HG02970 (cell line): ENCODE results near the gene LRRC43.
"Not testable (repeated sequence)": the region's sequence is repeated elsewhere in the genome, so short reads cannot be mapped to it uniquely, and the experiment has no call there.

Experiments used
- ATAC-seq: cut with Tn5 transposase; IDR thresholded peaks from one replicate; pipeline ENCODE4 v1.9.1; 2021; ENCODE audit warnings: mild to moderate bottlenecking, moderate library complexity, moderate number of reproducible peaks; ENCODE audit not compliant: unreplicated experiment, low FRiP score

The LRRC43 gene

DNA sequence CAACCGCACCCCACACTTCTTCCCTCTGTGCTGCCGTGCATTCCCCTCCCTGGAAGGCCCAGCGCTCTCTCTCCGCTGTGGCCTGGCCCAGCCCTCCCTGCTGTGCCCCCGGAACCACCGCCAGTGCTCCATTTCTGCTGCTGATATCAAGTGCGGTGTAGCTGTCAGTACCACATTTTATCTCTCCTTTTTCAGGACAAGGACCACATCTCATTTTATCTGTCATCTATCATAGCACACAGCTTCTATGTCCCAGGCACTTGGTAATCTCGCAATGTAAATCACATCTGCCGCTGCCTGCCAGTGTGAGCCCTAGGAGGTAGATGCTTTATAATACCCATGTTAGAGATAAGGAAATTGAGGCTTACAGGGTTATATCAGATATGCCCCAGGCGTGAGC is 27.2 kb upstream of the LRRC43 start:
- ATAC-seq: no peak

DNA sequence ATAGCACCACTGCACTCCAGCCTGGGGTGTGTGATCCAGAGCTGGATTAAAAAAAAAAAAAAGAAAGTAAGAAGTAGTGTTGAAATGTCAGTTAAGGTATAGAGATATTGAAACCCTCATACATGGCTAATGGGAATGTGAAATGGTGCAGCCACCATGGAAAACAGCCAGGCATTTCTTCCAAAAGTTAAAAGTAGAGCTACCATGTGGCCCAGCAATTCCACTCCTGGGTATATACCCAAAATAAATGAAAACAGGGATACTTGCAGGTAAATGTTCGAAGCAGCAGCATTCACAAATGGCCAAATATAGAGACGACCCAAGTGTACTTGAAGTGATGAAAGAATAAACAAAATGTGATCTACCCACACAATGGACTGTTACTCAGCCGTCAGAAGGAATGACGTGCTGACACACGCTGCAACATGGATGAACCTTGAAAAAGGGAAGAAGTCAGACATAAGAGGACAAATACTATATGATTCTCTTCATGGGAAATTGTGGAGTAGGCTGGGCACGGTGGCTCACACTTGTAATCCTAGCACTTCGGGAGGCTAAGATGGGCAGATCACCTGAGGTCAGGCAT is 24.1 kb upstream of the LRRC43 start:
- no peak for ATAC-seq

- ATAC-seq: no peak
These were observed 23.0 kb upstream of the LRRC43 start for GRCh38 chr12:122159882-122160281.

DNA sequence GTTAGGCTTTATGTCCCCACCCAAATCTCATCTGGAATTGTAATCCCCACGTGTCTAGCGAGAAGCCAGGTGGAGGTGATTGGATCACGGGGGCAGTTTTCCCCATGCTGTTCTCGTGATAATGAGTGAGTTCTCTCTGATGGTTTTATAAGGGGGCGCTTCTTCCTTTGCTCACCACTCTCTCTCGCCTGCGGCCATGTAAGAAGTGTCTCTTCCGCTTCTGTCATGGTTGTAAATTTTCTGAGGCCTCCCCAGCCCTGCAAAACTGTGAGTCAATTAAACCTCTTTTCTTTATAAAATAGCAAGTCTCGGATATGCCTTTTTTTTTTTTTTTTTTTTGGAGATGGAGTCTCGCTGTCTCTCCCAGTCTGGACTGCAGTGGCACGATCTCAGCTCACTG is 22.2 kb upstream of the LRRC43 start:
- ATAC-seq: no peak

DNA sequence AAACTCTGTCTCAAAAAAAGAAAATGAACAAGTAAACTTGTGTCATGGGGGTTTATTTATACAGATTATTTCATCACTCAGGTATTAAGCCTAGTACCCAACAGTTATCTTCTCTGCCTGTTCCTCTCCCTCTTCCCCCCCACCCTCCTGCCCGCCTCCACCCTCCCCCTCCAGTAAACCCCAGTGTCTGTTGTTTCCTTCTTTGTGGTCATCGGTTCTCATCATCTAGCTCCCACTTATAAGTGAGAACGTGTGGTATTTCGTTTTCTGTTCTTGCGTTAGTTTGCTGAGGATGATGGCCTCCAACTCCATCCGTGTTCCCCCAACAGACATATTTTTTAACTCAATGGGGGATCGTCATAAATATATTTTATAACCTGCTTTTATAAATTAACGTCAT is 21.2 kb upstream of the LRRC43 start:
- ATAC-seq: no peak

GRCh38 chr12:122162976-122163375 is 19.9 kb upstream of the LRRC43 start:
- no peak for ATAC-seq

DNA sequence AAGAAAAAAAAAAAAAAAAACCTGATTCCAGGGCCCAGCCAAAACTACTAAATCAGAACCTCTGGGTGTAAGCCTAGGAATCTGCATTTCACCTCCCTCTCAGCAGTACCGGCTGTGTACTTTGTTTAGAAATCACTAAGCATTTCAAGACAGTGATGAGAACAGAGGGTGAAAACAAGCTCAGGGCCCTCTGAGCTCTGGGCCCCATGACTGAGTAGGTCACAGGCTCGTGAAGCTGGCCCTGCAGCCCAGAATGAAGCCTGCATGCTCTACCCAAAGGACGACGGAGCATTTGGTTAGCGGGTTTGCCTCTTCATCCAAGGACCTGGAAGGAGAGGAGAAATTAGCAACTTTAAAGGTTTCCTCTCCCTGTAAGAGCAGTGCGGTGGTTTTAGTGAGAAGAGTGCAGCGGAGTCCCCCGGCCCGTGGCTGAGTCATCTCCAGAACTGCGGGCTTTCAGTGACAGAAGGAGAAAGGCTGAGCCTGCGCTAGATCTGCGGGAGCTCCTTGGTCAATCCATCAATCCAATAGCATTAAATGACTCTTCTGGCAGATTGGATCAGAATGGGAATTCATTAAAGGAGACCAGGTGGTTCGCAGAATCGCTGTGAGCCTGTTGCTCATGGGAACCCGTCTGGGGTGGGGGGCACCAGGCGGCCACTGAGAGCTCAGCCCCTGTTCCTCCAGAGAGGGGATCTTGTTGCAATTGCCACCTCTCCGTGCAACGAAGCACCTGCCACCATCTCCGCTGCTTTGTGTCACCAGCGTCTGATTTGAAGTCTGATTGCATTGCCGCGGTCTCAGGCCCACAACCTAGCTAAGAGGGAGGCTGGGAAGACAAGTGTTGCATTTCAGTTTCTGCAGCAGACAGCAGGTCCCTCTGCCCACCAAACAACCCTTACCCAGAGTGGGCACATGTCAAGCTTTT is 16.2 kb upstream of the LRRC43 start:
- no peak for ATAC-seq

GRCh38 chr12:122167356-122167925 is 15.5 kb upstream of the LRRC43 start:
- no peak for ATAC-seq

DNA sequence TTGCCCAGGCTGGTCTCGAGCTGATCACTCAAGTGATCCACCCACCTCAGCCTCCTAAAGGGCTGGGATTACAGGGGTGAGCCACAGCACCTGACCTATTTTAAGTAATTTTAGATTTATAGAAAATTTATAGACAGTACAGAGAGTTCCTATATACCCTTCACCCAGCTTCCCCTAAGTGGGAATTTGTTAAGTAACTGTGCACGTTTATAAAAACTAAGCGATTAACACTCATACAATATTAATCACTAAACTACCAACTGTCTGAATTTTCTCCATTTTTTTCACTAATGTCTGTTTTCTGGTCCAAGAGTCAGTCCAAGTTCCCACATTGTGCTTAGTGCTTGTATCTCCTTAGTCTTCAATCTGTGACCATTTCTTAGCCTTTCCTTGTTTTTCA is 14.4 kb upstream of the LRRC43 start:
- no peak for ATAC-seq

DNA sequence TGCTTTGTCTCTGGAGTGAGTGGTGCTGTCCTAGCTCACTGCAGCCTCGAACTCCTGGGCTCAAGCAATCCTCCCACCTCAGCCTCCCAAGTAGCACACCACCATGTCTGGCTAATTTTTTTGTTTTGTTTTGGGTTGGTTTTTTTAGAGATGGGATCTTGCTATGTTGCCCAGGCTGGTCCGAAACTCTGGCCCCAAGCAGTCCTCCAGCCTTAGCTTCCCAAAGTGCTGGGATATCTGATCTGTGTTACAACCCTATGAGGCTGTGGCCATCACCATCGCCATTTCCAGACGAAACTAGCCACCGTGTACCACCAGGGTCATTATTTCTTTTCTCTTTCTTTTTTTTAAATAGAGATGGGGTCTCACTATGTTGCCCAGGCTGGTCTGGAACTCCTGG is 11.5 kb upstream of the LRRC43 start:
- no peak for ATAC-seq

- no peak for ATAC-seq
These were observed 10.5 kb upstream of the LRRC43 start for GRCh38 chr12:122172262-122172939.

GRCh38 chr12:122174155-122174845 is 8.6 kb upstream of the LRRC43 start, which contains the start of gene IL31:
TSS of gene IL31 (minus strand) at chr12:122174221. CDS start at chr12:122174172, 49 bp downstream.
- no peak for ATAC-seq

DNA sequence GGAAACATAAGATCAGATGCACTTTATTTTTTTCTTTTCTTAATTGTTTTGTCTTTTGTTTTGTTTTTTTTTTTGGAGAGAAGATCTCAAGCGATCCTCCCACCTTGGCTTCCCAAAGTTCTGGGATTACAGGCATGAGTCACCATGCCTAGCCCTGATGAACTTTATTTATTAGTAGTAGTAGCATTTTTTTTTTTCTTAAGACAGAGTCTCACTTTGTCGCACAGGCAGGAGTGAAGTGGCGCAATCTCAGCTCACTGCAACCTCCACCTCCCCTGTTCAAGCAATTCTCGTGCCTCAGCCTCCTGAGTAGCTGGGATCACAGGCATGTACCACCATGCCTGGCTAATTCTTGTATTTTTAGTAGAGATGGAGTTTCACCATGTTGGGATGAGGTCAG is 6.5 kb upstream of the LRRC43 start:
- not testable (repeated sequence) for ATAC-seq

GRCh38 chr12:122183588-122183940 is 641 bp downstream of the LRRC43 start:
- no peak for ATAC-seq

GRCh38 chr12:122184517-122184916 is 1.6 kb downstream of the LRRC43 start:
- no peak for ATAC-seq

DNA sequence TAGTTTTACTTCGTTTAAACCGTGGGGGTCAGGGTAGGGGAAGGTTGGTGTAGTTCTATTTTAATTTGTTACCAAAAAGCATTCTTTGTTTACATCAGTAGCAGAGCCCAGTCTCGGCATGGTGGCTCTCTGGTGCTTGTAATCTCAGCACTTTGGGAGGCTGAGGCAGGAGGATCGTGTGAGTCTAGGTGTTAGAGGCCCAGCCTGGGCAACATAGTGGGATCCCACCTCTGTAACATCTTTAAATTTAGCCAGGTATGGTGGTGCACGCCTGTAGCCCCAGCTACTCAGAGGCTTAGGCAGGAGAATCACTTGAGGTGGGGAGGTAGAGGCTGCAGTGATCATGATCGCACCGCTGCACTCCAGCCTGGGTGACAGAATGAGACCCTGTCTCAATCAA is 2.2 kb downstream of the LRRC43 start:
- no peak for ATAC-seq

- no peak for ATAC-seq
These were observed 2.7 kb downstream of the LRRC43 start for GRCh38 chr12:122185494-122186082.

DNA sequence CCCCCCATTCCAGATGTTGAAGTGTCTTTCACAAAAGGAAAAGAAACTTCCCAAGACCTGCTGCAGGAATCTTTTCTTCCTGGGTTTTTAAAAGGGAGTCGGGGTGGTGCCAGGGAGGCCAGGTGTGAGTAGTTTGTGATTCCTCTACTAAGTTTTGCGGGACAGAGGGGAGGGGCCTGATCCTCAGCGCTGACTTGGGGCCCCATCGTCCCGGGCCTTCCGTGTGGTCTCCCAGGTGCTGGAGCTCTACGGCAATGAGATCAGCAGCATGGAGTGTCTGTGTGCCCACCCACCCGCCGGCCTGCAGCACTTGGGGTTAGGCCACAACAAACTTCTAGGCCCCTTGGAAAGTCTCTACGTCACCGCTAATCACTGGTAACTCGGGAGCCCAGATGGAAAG is 4.5 kb downstream of the LRRC43 start:
- ATAC-seq: no peak

GRCh38 chr12:122189626-122190475 is 6.9 kb downstream of the LRRC43 start:
- no peak for ATAC-seq
